GM18951 (cell line): ENCODE results near the gene GRM8.

Source experiments
- POLR2A ChIP-seq: IDR thresholded peaks from 4 replicates; pipeline ENCODE4 v1.6.1; 2011; ENCODE audit warnings: mild to moderate bottlenecking; ENCODE audit not compliant: insufficient read length, insufficient read depth; ENCODE audit errors: extremely low read depth
- in situ Hi-C: fragments of 300-500 bp; cut with MboI; formaldehyde crosslinking; loops from one replicate; pipeline ENCODE4 v1.12.0; 2022; ENCODE audit warnings: low sequenced_read_pairs, mixed read lengths, inconsistent platforms; ENCODE audit not compliant: unreplicated experiment

GRM8 gene

DNA sequence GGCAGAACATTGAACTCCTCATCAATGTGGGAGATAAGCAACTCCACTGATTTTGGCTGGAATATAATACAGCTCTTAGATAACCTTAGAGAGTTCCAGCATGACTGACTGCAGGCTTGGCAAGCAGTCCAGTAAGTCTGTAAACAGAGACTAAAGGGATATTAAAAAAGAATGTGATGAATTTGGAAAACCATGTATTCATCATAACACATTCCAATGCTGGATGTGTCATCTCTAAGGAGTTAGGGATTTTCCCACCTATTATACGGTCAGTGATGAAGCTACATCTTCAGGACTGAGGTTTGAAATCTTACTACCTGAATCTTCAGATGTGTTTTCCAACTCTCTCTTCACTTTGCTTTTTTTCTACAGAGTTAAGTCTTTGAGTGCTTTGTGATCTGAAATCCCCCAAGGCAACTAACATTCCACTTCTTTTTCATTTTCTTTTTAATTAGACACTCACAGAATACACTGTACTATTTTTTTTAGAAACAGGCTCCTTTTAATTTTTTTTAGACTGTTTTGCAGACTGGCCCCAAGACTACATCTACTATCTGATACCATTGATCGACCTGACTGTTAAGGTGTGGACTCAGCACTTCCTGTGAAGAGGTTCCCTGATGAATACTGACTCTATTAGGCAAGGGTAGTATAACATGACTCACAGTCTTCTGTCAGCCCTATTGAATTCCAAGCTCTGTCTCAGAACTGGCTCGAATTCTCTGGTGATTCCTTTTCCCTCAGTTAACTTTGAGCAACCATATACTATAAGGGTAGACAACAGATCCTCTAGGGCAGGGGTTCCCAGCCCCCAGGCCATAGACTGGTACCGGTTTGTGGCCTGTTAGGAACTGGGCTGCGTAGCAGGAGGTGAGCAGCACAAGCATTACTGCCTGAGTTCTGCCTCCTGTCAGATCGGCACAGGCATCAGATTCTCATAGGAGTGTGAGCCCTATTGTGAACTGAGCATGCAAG lies 678.2 kb downstream of the GRM8 start:
- TF ChIP-seq POLR2A, result no peak
- in situ Hi-C loops, result no loop called here

DNA sequence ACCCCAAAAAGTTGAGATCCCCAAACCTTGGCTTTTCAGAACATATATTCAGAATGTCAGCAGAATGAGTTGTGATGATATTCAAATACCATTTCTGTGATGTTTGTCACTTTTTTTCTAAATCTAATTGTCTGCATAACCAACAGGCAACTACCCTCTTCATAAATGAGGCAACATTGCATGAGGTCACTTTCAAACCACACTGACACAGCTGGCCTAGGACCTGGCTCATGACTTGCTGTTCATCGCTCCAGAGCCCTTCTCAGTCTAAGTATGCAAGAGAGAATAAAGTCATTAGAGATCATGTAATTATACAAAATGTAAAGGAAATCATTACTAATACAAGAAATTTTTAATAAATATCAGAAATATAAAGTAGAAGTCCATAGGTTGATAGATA lies 681.9 kb downstream of the GRM8 start:
- TF ChIP-seq POLR2A, result no peak

DNA sequence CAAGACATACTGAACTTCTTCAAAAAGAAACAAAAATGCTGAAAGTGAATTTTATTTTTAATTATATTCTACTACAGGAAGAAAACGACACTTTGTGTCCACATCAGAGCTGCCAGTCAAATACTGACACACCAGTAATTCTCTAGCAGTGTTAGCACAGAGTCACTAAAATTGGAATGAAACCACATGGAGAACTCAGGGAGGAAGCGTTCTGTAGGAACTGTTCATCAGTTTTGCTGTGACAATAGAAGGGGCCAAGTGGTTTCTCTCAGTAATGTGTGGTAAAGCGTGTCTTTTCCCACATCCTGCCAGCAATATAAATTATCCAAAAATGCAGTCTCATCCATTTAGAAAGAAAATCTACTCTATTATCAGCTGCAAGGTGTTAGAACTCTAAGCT lies 683.3 kb downstream of the GRM8 start:
- in situ Hi-C loops, result no loop called here
- TF ChIP-seq POLR2A, result no peak

More for the DNA sequence above, 681.9 kb downstream of the GRM8 start:
- in situ Hi-C loops, result no loop called here

DNA sequence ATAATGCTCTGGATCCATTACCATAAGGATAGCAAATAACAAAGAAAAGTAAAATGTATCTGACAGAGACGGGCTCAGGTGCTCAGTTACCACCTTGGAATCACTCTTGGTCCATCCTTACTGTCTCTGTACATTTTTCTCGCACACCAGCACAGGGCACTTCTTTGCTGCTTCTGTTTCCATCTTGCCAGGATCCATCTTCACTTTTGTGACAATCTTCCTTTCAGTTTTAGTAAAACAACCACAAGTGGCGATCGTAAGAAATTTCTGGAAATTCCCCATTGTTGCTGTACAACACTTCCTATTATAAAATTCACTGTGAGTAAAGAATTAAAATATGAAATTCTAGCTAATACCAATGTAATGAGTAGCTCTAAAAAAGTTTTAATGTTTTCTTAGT lies 695.5 kb downstream of the GRM8 start:
- in situ Hi-C loops, result no loop called here
- TF ChIP-seq POLR2A, result no peak

DNA sequence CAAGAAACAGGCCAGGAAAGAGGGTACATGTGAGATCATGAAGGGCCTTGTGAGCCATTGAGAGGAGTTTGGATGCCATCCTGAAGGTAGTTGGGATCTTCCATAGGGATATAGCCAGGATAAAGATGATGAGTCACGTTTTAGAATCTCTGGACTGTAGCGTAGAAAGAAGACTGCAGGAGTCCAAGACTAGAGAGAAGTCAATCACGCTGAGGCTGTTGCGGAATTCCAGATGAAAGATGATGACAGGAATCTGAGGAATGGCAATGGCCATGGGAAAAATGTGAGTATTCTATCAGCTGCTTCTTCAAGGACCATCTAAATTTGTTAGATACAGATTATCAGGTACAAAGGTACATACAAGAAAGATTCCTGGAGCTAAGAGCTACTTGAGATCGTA lies 711.3 kb downstream of the GRM8 start:
- in situ Hi-C loops, result no loop called here

DNA sequence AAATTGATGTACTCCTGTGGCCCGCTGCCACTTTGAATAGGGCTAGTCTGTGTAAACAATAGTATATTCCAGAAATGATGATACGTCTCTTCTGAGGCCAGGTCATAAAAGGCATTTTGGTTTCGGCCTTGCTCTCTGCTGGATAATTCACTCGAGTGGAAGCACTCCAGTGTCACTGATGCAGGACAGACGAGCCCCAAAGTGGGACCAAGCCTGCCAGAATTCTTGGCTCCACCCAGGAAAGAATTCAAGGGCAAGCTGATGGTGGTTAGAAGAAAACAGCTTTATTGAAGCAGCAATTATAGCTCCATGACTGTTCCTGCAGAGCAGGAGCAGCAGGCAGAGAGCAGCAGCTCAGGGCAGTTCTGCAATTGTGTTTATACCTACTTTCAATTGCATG lies 717.6 kb downstream of the GRM8 start:
- TF ChIP-seq POLR2A, result no peak
- in situ Hi-C loops, result no loop called here

More for the DNA sequence above, 711.3 kb downstream of the GRM8 start:
- no peak for TF ChIP-seq POLR2A

- no peak for TF ChIP-seq POLR2A
Measured at GRCh38 chr7:126533715-126534114, 719.0 kb downstream of the GRM8 start.

GRCh38 chr7:126529833-126530232 lies 722.9 kb downstream of the GRM8 start:
- no peak for TF ChIP-seq POLR2A
- in situ Hi-C loops, result no loop called here

More at GRCh38 chr7:126533715-126534114, 719.0 kb downstream of the GRM8 start:
- in situ Hi-C loops, result no loop called here

DNA sequence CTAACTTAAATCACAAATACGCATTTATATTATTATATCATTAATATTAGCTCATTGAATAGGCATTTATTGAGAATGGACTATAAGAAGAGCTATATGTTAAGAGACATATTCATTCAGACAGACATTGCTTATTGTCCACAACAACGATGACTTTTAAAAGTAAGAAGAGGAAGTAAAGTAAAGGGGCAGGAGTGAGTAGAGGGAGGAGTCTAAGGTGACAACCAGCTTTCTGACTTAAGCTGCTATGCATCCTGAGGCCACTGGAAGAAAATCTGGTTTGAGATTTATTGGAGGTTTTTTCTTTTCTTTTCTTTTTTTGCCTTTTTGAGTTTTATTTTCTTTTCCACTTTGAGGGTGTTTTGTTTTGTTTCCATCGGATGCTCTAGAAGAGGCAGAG lies 723.5 kb downstream of the GRM8 start:
- in situ Hi-C loops, result no loop called here
- TF ChIP-seq POLR2A, result no peak

- no peak for TF ChIP-seq POLR2A
- in situ Hi-C loops, result no loop called here
Measured at GRCh38 chr7:126525906-126526305, 726.8 kb downstream of the GRM8 start.

- TF ChIP-seq POLR2A, result no peak
- in situ Hi-C loops, result no loop called here
Measured at GRCh38 chr7:126524967-126525366, 727.8 kb downstream of the GRM8 start.

GRCh38 chr7:126511046-126511445 lies 741.7 kb downstream of the GRM8 start:
- in situ Hi-C loops, result no loop called here
- TF ChIP-seq POLR2A, result no peak

DNA sequence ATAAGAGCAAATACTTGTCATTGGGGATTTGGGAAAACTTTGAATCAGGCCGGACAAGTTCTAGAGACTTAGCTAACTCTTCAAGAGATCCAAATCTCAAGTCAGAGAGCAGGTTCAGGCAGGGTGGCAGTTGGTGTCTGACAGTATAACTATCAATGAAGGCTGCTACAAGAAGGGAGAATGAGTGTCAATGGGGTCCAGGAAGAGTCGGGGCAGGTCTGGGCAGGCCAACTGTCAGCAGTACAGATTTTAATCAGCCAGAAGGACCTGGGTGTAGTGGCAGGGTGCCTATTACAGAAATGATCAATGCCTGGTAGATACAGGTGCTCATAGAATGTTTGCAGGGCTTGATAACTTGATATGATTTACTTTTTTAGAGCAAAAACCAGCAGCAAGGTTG lies 751.1 kb downstream of the GRM8 start:
- no peak for TF ChIP-seq POLR2A
- in situ Hi-C loops, result no loop called here

GRCh38 chr7:126499481-126499880 lies 753.3 kb downstream of the GRM8 start:
- in situ Hi-C loops, result no loop called here
- no peak for TF ChIP-seq POLR2A
